Stomach smooth muscle (tissue), 2 donors: ENCODE measurements around the gene CCDC195.

Experiments
- H3K27ac ChIP-seq: one replicate; pipeline ENCODE4 v1.7.0; 2013; ENCODE audit warnings: mild to moderate bottlenecking, low read length, inconsistent platforms
- H3K27me3 ChIP-seq, 2 donors: one replicate each; pipeline ENCODE4 v1.7.0; 2013; ENCODE audit warnings: low read length in 2 of 2; ENCODE audit not compliant: insufficient read depth in 2 of 2, control insufficient read depth in 1 of 2
- H3K36me3 ChIP-seq, 2 donors: one replicate each; pipeline ENCODE4 v1.7.0; 2013; ENCODE audit warnings: low read length in 2 of 2; ENCODE audit not compliant: control insufficient read depth in 2 of 2, insufficient read depth in 2 of 2
- H3K4me1 ChIP-seq: one replicate; pipeline ENCODE4 v1.7.0; 2013; ENCODE audit warnings: low read length; ENCODE audit not compliant: control insufficient read depth, insufficient read depth
- H3K4me3 ChIP-seq, 2 donors: one replicate each; pipeline ENCODE4 v1.7.0; 2013; ENCODE audit warnings: low read length in 2 of 2
- H3K9ac ChIP-seq, 2 donors: one replicate each; pipeline ENCODE4 v1.7.0; 2013; ENCODE audit warnings: low read length in 2 of 2, mild to moderate bottlenecking in 1 of 2
- H3K9me3 ChIP-seq, 2 donors: one replicate each; pipeline ENCODE4 v1.7.0; 2013; ENCODE audit warnings: low read length in 2 of 2; ENCODE audit not compliant: control insufficient read depth in 2 of 2
- donor health status: healthy.
- donor health status: Pancreatic carcinoma.

The CCDC195 gene, protein sequence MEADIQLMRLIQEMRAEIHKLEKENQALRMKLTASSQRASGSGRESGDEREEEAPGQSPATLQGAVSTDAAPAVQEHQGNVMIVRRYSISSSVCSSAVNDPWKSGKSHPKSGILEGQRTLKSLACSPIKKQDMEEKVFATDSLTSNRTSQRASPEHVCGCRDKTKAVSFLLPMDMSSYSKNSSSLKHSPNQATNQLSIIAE

DNA sequence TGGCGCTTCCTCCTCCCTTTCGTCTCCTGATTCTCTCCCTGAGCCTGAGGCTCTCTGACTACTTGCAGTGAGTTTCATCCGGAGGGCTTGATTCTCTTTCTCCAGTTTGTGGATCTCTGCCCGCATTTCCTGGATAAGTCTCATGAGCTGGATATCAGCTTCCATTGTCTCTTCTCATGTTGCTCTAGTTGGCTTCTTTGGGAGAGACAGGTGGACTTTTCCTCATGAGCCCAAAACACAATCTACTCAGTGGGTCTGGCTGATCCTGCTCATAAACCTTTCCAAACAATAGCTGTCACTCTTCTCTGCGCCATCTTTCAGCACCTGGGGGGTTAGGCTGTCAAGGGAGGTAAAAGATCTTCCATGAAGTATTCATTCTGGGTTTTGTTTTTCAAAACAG is at the start of gene CCDC195:
Gene CCDC195 (minus strand): TSS at position 165 of the 400 bp plus-strand sequence. CDS start 0 bp downstream, at position 165.
- no peak within 1 kb of the TSS for H3K4me3 ChIP-seq
- no peaks in the 10 kb centered on the region for H3K27me3 ChIP-seq
- H3K4me1 ChIP-seq, result no peaks in the 10 kb centered on the region
- no peaks in the 10 kb centered on the region for H3K9me3 ChIP-seq
- H3K36me3 ChIP-seq, result no peaks in the 10 kb centered on the region
- H3K9ac ChIP-seq, result no peak within 1 kb of the TSS
- no peak within 1 kb of the TSS for H3K27ac ChIP-seq

DNA sequence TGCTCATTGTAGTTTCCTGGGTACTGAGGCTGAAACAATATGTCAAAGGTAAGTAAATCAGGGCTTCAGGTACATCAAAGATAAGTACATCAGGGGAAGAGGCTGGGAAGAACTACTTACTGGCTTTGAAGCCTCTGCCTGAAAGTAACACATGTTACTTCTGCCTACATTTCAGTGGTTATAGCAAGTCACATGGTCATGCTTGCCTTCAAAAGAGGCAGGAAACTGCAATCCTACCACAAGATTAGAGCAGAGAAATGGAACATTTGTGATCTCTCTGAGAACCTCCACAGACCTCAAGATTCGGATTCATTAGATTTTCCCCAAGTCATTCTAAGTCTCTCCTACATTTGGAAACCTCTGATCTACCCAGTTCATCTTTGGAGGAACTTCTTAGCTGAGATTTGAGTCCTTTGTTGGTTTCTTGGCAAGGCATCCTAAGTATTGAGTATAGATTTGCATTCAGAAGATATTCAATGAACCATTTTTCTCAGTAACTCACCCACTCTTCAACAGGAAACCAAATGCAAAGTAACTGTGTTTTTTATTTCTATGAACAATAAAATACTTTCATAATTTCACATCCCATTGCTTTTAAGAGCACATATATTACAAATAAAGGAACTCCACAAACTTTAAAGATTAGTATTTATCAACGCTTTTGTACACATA is 48.5 kb upstream of the CCDC195 start:
- no peak overlapping the region for H3K27ac ChIP-seq
- H3K4me3 ChIP-seq, result no peak overlapping the region
- no peaks in the 10 kb centered on the region for H3K4me1 ChIP-seq
- H3K36me3 ChIP-seq, result no peaks in the 10 kb centered on the region
- no peaks in the 10 kb centered on the region for H3K9me3 ChIP-seq
- H3K27me3 ChIP-seq, result no peaks in the 10 kb centered on the region
- H3K9ac ChIP-seq, result no peak overlapping the region

DNA sequence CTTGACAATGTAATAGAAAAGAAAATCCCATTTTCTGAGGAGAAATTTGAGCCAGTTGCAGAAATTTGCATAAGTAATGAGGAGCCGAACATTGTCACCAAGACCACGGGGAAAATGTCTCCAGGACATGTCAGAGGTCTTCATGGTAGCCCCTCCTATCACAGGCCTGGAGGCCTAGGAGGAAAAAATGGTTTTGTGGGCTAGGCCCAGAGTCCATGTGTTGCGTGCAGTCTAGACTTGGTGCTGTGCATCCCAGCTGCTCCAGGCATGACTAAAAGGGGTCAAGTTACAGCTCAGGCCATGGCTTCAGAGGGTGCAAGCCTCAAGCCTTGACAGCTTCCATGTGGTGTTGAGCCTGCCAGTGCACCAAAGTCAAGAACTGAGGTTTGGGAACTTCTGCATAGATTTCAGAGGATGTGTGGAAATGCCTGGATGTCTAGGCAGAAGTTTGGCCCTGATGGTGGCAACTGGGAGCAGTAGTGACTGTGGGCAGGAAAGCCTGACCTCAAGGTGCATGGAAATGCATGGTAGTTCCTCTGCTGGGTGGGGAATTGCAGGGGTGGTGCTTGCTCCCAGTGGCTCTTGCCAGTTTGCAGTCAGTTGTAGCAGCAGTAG is 41.9 kb upstream of the CCDC195 start:
- Histone ChIP-seq H3K9me3 (peaks cover 0 to 4% of the 10 kb centered on the region in 2 donors), H3K4me1 (no peaks in the 10 kb centered on the region), H3K4me3 (no peak overlapping the region), H3K36me3 (no peaks in the 10 kb centered on the region), H3K27me3 (no peaks in the 10 kb centered on the region), H3K9ac (no peak overlapping the region), H3K27ac (no peak overlapping the region)

DNA sequence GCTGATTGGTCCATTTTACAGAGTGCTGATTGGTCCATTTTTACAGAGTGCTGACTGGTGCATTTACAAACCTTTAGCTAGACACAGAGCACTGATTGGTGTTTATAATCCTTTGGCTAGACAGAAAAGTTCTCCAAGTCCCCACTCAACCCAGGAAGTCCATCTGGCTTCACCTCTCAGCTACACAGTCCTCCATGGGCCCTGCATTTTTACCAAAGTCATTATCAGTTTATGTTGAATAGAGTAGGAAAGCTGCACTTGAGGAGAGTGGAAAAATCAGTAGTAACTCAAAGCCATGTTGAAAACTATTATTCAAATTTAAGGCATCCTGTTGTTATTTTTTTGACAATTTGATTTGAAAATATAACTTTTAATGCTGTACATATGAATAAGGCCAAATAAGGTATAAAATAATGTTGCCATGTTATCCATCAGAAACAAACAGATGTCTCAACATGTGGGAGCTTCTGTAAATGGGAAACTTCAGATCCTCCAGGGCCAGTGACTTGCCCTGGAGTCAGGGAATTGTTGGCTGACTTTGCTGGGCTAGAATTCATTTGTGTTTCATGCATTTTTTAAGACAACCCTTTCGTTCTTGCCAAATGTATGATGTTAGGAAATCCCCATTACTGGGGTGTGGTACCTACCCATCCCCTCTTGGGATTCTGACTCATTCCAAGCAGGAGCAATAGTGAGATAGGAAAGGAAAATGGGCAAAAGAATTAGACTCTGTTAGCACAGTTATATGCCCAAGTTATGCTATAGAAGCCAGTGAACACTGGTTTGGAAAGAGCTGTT is 37.8 kb upstream of the CCDC195 start:
- Histone ChIP-seq H3K36me3 (no peaks in the 10 kb centered on the region), H3K9ac (no peak overlapping the region), H3K4me1 (no peaks in the 10 kb centered on the region), H3K27me3 (no peaks in the 10 kb centered on the region), H3K27ac (no peak overlapping the region), H3K9me3 (peaks cover 0 to 4% of the 10 kb centered on the region in 2 donors), H3K4me3 (no peak overlapping the region)

DNA sequence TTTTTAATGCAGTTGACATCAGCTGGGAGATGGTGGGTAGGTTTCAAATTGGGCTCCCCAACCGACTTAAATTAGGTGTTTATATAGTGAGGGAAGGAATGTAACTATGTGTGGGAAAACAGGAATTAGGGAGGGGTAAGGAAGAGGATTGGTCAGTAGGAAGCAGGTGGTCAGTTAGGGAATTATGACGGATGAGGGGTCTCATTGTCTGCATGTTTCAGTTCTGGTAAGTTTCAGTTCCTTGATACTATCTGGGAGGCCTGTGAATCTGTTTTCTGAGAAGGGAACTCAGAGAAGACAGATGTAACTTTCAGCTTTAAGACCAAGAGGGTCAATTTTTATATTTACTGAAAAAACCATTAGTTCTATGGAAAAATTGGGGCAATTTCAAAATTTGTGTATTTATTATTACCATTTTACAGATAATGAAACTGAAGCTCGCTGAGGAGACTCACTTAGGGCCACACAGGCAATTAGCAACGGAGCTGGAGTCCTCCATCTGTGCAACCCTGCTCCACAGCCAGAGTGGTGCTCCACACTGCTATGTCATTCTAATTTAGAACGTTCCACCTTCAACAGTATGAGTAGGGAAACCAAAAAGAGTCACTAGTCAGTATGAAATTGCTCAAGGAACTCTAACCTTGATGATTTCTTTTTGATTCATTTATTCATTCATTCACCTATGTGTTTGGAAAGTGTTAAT is 36.0 kb upstream of the CCDC195 start:
- no peak overlapping the region for H3K27ac ChIP-seq
- no peaks in the 10 kb centered on the region for H3K4me1 ChIP-seq
- H3K36me3 ChIP-seq, result no peaks in the 10 kb centered on the region
- H3K9ac ChIP-seq, result no peak overlapping the region
- H3K4me3 ChIP-seq, result no peak overlapping the region
- no peaks in the 10 kb centered on the region for H3K9me3 ChIP-seq
- H3K27me3 ChIP-seq, result no peaks in the 10 kb centered on the region

DNA sequence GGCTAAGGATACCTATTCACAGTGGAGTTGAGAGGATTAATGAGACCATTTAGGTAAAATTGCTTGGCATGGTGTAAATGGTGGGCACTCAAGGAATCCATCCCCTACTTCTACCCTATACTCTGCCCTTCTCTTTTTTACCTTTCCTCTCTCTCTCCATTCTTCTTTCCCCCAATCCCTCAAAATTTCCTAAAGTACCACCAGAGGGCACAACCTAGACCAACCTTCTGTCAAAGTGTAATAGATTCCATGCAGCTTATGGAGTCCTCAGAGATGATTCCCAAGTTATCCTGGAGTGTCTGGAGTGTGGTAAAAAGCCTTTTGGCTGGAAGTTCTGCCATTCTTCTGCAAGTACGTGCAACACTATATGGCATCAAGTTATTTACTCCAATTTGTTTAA is 33.0 kb upstream of the CCDC195 start:
- Histone ChIP-seq H3K27ac (no peak overlapping the region), H3K9ac (no peak overlapping the region), H3K27me3 (no peaks in the 10 kb centered on the region), H3K4me3 (no peak overlapping the region), H3K9me3 (no peaks in the 10 kb centered on the region), H3K36me3 (no peaks in the 10 kb centered on the region), H3K4me1 (no peaks in the 10 kb centered on the region)

DNA sequence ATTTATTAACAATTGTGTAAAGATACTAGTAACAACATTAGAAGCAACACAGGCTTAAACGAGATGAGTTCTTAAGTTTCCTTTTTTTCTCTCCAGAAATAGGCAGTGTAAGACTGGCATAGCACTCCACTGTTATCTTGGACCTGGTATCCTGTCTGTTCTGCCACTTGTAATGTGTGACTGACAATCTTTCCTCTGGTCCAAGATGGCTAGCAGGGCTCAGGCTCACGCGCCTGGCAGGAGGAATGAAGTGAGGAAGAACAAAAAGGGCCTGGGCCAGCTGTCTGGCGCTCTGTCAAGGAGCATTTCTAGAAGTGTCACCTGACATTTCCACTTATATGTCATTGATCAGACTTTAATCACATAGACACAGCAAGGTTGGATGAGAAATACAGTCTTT is 31.6 kb upstream of the CCDC195 start:
- H3K9ac ChIP-seq, result no peak overlapping the region
- H3K27me3 ChIP-seq, result no peaks in the 10 kb centered on the region
- no peak overlapping the region for H3K27ac ChIP-seq
- no peaks in the 10 kb centered on the region for H3K9me3 ChIP-seq
- H3K4me1 ChIP-seq, result no peaks in the 10 kb centered on the region
- H3K4me3 ChIP-seq, result no peak overlapping the region
- no peaks in the 10 kb centered on the region for H3K36me3 ChIP-seq

DNA sequence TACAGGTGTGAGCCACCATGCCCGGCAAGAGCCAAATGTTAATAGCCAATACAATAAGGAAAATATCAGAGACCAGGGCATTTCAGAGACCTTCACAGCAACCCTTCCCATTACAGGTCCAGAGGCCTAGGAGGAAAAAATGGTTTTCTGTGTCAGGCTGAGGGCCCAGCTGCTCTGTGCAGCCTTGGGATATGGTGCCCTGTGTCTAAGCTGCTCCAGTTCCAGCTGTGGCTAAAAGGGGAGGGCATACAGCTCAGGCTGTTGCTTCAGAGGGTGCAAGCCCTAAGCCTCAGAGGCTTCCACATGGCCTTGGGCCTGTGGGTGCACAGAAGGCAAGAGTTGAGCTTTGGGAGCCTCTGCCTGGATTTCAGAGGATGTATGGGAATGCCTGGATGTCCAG is 20.1 kb upstream of the CCDC195 start:
- H3K36me3 ChIP-seq, result no peaks in the 10 kb centered on the region
- no peaks in the 10 kb centered on the region for H3K4me1 ChIP-seq
- no peak overlapping the region for H3K27ac ChIP-seq
- H3K9me3 ChIP-seq, result peaks cover 0 to 2% of the 10 kb centered on the region in 2 donors
- no peak overlapping the region for H3K4me3 ChIP-seq
- H3K9ac ChIP-seq, result no peak overlapping the region
- H3K27me3 ChIP-seq, result no peaks in the 10 kb centered on the region

DNA sequence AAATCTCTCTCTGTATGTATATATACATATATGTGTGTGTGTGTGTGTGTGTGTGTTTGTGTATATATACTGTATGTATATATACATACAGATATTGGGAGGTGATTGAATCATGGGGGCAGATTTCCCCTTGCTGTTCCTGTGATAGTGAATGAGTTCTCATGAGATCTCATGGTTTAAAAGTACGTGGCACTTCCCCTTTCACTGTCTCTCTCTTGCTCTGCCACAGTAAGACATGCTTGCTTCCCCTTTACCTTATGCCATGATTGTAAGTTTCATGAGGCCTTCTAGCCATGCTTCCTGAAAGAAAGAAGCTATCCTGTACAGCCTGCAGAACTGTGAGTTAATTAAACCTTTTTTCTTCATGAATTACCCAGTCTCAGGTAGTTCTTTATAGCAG is 18.8 kb upstream of the CCDC195 start:
- Histone ChIP-seq H3K36me3 (no peaks in the 10 kb centered on the region), H3K4me3 (no peak overlapping the region), H3K9ac (no peak overlapping the region), H3K4me1 (no peaks in the 10 kb centered on the region), H3K9me3 (peaks cover 0 to 2% of the 10 kb centered on the region in 2 donors), H3K27ac (no peak overlapping the region), H3K27me3 (no peaks in the 10 kb centered on the region)

DNA sequence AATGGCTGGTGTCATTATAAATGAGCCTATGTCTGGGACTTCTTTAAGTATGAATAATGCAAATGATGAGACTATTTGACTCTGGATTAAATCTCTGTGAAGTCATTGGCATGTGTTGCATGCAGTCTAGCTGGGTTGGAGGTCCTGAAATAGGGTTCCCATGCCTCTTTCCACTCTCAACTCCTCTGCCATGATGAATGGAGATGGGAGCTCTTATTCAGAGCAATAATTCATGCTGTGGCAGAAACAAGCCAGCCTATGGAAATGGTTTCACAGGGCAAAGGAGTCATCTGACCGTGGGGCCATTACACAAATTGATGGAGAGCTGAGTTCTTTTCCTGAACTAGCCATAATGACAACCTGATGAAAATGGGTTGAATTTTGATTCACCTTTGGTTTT is 15.5 kb upstream of the CCDC195 start:
- Histone ChIP-seq H3K9me3 (peaks cover 2 to 6% of the 10 kb centered on the region in 2 donors), H3K27me3 (no peaks in the 10 kb centered on the region), H3K36me3 (no peaks in the 10 kb centered on the region), H3K9ac (no peak overlapping the region), H3K4me3 (no peak overlapping the region), H3K4me1 (no peaks in the 10 kb centered on the region), H3K27ac (no peak overlapping the region)
